Lower leg skin (tissue), 4 donors: Measurements from ENCODE around the gene EXOC1. TPM values are rescaled to one million over a fixed set of nuclear protein-coding genes. Genes with fewer than 3 reads are reported as not detected.
"Not testable (repeated sequence)": the region's sequence is repeated elsewhere in the genome, so short reads cannot be mapped to it uniquely, and the experiment has no call there.

ENCODE experiments used
- DNase-seq, 2 donors: peaks; one replicate each; pipeline ENCODE4 v3.0.0-alpha.2; 2019; ENCODE audit warnings: low spot score in 2 of 2
- H3K4me3 ChIP-seq: fragments of 200-600 bp; sonication (generic); 2 replicates; pipeline ENCODE4 v1.5.1; 2017; ENCODE audit warnings: mild to moderate bottlenecking, low read depth; ENCODE audit not compliant: poor library complexity, severe bottlenecking
- CTCF ChIP-seq, 3 donors: fragments of 450-650 bp; IDR thresholded peaks; one replicate each; pipeline ENCODE4 v1.5.1; 2016; ENCODE audit warnings: antibody characterized with exemption in 3 of 3, mild to moderate bottlenecking in 3 of 3, moderate library complexity in 2 of 3
- POLR2A ChIP-seq, 2 donors: fragments of 450-650 bp; IDR thresholded peaks; one replicate each; pipeline ENCODE4 v1.6.1; 2016 to 2017; ENCODE audit warnings: antibody characterized with exemption in 2 of 2, mild to moderate bottlenecking in 1 of 2, moderate library complexity in 1 of 2
- WGBS, 2 donors: methylation state at CpG; one replicate each; pipeline ENCODE4 v1.1.5; 2018; 5-methylcytosine and 5-hydroxymethylcytosine counted together
- intact Hi-C: fragments of 100-400 bp; cut with DNase I; formaldehyde crosslinking; loops from one replicate; pipeline ENCODE4 v1.15.0; 2023; ENCODE audit warnings: low total_unique reads
- total RNA-seq, 4 donors: library from RNA; depleted of rRNA; stranded (reverse); fragments of >200 nt; gene quantifications; one replicate each; pipeline ENCODE4 v1.1.0, GENCODE V29; 2016

The EXOC1 gene
- total RNA-seq, 4 donors from 2014 or later, result 31.3 to 40.6 (median 36.8) TPM

GRCh38 chr4:55927803-55928437 lies 74.5 kb downstream of the EXOC1 start:
- WGBS, 2 donors, result 72 to 88% methylated on average over 2 of the region's 2 CpGs
- intact Hi-C loops, result no loop called here
- H3K4me3 ChIP-seq, result no peak overlapping the region
- DNase-seq, result no peak
- TF ChIP-seq CTCF (IDR thresholded peaks at IDR 0.05), result no peak
- no peak for TF ChIP-seq POLR2A (IDR thresholded peaks at IDR 0.05)

- no peak for DNase-seq
- 70 to 74% methylated on average over 1 of the region's 1 CpG for WGBS, 2 donors
- intact Hi-C loops, result no loop called here
- TF ChIP-seq CTCF (IDR thresholded peaks at IDR 0.05) (no peak), POLR2A (IDR thresholded peaks at IDR 0.05) (no peak)
- no peak overlapping the region for H3K4me3 ChIP-seq
Observed at GRCh38 chr4:55928846-55929245, 75.4 kb downstream of the EXOC1 start.

- intact Hi-C loops, result no loop called here
- whole genome bisulfite sequencing, 2 donors, result 63 to 69% methylated on average over 2 of the region's 2 CpGs
- TF ChIP-seq POLR2A (IDR thresholded peaks at IDR 0.05), result no peak
- no peak for TF ChIP-seq CTCF (IDR thresholded peaks at IDR 0.05)
- H3K4me3 ChIP-seq, result no peak overlapping the region
- DNase-seq, result no peak
Observed at GRCh38 chr4:55931043-55931442, 77.6 kb downstream of the EXOC1 start.

GRCh38 chr4:55931833-55932232 lies 78.4 kb downstream of the EXOC1 start:
- no peak overlapping the region for H3K4me3 ChIP-seq
- TF ChIP-seq CTCF (IDR thresholded peaks at IDR 0.05) (no peak), POLR2A (IDR thresholded peaks at IDR 0.05) (no peak)
- intact Hi-C loops, result no loop called here
- DNase-seq, result no peak
- 86 to 88% methylated on average over 3 of the region's 3 CpGs for WGBS, 2 donors

- H3K4me3 ChIP-seq, result no peak overlapping the region
- intact Hi-C loops, result no loop called here
- 85 to 88% methylated on average over 3 of the region's 3 CpGs for WGBS, 2 donors
- DNase-seq, result no peak
- TF ChIP-seq CTCF (IDR thresholded peaks at IDR 0.05) (no peak), POLR2A (IDR thresholded peaks at IDR 0.05) (no peak)
Observed at GRCh38 chr4:55932511-55932910, 79.1 kb downstream of the EXOC1 start.

- WGBS, 2 donors, result 87 to 91% methylated on average over 2 of the region's 2 CpGs
- no peak for TF ChIP-seq POLR2A (IDR thresholded peaks at IDR 0.05)
- intact Hi-C loops, result no loop called here
- DNase-seq, result no peak
- no peak overlapping the region for H3K4me3 ChIP-seq
Observed at GRCh38 chr4:55933611-55934010, 80.2 kb downstream of the EXOC1 start.

- DNase-seq, intact Hi-C loops, H3K4me3 ChIP-seq: not testable (repeated sequence)
- WGBS, 2 donors, result 84 to 85% methylated on average over 6 of the region's 6 CpGs
Observed at GRCh38 chr4:55935907-55936306, 82.5 kb downstream of the EXOC1 start.
